ENCODE results near the gene KCTD10.

DNA sequence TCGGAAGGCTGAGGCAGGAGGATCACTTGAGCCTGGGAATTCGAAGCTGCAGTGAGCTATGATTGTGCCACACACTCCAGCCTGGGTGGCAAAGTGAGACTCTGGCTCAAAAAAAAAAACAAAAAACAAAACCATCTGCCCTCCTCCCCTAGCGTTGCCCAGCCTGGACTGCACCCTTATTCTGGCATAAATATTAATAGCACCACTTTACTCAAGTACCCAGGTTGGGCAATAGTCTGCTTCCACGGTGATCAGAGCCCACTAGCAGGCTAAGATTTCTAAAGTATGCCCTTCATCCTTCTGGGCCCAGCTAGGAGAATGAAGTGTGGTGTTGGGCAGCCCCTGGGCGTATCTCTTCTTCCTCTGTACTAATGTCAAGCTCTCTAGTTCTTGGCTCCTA, 33.3 kb downstream of the KCTD10 start:
- TF ChIP-seq SP1 (IDR thresholded peaks at IDR 0.05) (no peak), HNF4A (conservative IDR thresholded peaks at IDR 0.05) (no peak), NR2F2 (IDR thresholded peaks at IDR 0.05) (no peak), TAF1 (conservative IDR thresholded peaks at IDR 0.05) (no peak), HNF4G (IDR thresholded peaks at IDR 0.05) (no peak), YY1 (IDR thresholded peaks at IDR 0.05) (no peak), JUND (IDR thresholded peaks at IDR 0.05) (no peak), RAD21 (IDR thresholded peaks at IDR 0.05) (no peak)
- TF ChIP-seq, protein P1, sequence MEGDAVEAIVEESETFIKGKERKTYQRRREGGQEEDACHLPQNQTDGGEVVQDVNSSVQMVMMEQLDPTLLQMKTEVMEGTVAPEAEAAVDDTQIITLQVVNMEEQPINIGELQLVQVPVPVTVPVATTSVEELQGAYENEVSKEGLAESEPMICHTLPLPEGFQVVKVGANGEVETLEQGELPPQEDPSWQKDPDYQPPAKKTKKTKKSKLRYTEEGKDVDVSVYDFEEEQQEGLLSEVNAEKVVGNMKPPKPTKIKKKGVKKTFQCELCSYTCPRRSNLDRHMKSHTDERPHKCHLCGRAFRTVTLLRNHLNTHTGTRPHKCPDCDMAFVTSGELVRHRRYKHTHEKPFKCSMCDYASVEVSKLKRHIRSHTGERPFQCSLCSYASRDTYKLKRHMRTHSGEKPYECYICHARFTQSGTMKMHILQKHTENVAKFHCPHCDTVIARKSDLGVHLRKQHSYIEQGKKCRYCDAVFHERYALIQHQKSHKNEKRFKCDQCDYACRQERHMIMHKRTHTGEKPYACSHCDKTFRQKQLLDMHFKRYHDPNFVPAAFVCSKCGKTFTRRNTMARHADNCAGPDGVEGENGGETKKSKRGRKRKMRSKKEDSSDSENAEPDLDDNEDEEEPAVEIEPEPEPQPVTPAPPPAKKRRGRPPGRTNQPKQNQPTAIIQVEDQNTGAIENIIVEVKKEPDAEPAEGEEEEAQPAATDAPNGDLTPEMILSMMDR (IDR thresholded peaks at IDR 0.05; ENCODE audit: low read depth, low read length, missing input control), result no peak
- TF ChIP-seq, protein P2, sequence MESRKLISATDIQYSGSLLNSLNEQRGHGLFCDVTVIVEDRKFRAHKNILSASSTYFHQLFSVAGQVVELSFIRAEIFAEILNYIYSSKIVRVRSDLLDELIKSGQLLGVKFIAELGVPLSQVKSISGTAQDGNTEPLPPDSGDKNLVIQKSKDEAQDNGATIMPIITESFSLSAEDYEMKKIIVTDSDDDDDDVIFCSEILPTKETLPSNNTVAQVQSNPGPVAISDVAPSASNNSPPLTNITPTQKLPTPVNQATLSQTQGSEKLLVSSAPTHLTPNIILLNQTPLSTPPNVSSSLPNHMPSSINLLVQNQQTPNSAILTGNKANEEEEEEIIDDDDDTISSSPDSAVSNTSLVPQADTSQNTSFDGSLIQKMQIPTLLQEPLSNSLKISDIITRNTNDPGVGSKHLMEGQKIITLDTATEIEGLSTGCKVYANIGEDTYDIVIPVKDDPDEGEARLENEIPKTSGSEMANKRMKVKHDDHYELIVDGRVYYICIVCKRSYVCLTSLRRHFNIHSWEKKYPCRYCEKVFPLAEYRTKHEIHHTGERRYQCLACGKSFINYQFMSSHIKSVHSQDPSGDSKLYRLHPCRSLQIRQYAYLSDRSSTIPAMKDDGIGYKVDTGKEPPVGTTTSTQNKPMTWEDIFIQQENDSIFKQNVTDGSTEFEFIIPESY (IDR thresholded peaks at IDR 0.05), result no peak
- TF ChIP-seq, protein P3, sequence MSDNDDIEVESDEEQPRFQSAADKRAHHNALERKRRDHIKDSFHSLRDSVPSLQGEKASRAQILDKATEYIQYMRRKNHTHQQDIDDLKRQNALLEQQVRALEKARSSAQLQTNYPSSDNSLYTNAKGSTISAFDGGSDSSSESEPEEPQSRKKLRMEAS (IDR thresholded peaks at IDR 0.05), result no peak
- TF ChIP-seq, protein P4, sequence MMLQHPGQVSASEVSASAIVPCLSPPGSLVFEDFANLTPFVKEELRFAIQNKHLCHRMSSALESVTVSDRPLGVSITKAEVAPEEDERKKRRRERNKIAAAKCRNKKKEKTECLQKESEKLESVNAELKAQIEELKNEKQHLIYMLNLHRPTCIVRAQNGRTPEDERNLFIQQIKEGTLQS (IDR thresholded peaks at IDR 0.05), result no peak
- TF ChIP-seq, protein P5, sequence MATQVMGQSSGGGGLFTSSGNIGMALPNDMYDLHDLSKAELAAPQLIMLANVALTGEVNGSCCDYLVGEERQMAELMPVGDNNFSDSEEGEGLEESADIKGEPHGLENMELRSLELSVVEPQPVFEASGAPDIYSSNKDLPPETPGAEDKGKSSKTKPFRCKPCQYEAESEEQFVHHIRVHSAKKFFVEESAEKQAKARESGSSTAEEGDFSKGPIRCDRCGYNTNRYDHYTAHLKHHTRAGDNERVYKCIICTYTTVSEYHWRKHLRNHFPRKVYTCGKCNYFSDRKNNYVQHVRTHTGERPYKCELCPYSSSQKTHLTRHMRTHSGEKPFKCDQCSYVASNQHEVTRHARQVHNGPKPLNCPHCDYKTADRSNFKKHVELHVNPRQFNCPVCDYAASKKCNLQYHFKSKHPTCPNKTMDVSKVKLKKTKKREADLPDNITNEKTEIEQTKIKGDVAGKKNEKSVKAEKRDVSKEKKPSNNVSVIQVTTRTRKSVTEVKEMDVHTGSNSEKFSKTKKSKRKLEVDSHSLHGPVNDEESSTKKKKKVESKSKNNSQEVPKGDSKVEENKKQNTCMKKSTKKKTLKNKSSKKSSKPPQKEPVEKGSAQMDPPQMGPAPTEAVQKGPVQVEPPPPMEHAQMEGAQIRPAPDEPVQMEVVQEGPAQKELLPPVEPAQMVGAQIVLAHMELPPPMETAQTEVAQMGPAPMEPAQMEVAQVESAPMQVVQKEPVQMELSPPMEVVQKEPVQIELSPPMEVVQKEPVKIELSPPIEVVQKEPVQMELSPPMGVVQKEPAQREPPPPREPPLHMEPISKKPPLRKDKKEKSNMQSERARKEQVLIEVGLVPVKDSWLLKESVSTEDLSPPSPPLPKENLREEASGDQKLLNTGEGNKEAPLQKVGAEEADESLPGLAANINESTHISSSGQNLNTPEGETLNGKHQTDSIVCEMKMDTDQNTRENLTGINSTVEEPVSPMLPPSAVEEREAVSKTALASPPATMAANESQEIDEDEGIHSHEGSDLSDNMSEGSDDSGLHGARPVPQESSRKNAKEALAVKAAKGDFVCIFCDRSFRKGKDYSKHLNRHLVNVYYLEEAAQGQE (IDR thresholded peaks at IDR 0.05), result no peak
